Sigmoid colon (tissue), 4 donors: ENCODE data around the gene SEMA5B.

Source experiments
- CTCF ChIP-seq, 4 experiments: fragments of 450-650 bp in 3 of 4; fragments of 200-600 bp in 1 of 4; IDR thresholded peaks; one replicate each; pipeline ENCODE4 v1.5.1; 2016 to 2019; ENCODE audit warnings: antibody characterized with exemption in 4 of 4, mild to moderate bottlenecking in 3 of 4, moderate library complexity in 2 of 4
- POLR2A ChIP-seq, 2 donors: fragments of 450-650 bp; IDR thresholded peaks; one replicate each; pipeline ENCODE4 v1.6.1; 2016; ENCODE audit warnings: antibody characterized with exemption in 2 of 2, mild to moderate bottlenecking in 2 of 2, moderate library complexity in 2 of 2
- POLR2AphosphoS5 ChIP-seq, 4 donors: sonication (generic); formaldehyde crosslinking; IDR thresholded peaks; one replicate each; pipeline ENCODE4 v1.6.1; 2017; ENCODE audit warnings: antibody characterized with exemption in 4 of 4

- TF ChIP-seq POLR2A (IDR thresholded peaks at IDR 0.05) (no peak), CTCF (IDR thresholded peaks at IDR 0.05) (no peak), POLR2AphosphoS5 (IDR thresholded peaks at IDR 0.05) (no peak)
Measured at GRCh38 chr3:123011447-123011846, 16.1 kb downstream of the SEMA5B start.
